Hematopoietic multipotent progenitor cell (in vitro differentiated cells): ENCODE results near the gene KLHL12. TPM values are rescaled to one million over a fixed set of nuclear protein-coding genes. Genes with fewer than 3 reads are reported as not detected.
"Not testable (repeated sequence)": the region's sequence is repeated elsewhere in the genome, so short reads cannot be mapped to it uniquely, and the experiment has no call there.

Experiments
- DNase-seq, 3 donors: peaks; one replicate each; pipeline ENCODE4 v3.0.0-alpha.2; 2011 to 2015; ENCODE audit warnings: low read depth in 2 of 3, low spot score in 2 of 3
- total RNA-seq: library from RNA; depleted of rRNA; stranded (reverse); fragments of >200 nt; gene quantifications from one replicate; pipeline ENCODE4 v1.2.3, GENCODE V29; 2012

Gene KLHL12
- total RNA-seq, 1 donor = 22.4 TPM

DNA sequence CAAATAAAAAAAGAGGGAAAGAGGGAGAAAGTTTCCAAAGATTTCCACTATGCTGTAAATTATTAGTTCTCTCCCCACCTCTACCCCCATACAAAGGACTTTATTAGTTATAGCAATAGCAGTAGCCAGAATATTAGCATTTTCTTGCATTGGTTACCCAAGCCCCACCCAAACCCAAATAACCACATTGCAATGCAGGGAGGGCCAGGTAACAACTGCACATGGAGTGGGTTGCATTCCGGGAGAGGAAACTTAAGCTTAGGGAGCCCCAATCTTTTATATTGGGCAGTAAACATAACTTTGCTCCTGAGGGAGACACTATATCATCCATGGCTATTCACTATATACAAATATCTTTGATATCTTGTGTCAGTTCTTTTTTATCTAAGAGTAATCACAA is 25.1 kb upstream of the KLHL12 start:
- no peak for DNase-seq

DNA sequence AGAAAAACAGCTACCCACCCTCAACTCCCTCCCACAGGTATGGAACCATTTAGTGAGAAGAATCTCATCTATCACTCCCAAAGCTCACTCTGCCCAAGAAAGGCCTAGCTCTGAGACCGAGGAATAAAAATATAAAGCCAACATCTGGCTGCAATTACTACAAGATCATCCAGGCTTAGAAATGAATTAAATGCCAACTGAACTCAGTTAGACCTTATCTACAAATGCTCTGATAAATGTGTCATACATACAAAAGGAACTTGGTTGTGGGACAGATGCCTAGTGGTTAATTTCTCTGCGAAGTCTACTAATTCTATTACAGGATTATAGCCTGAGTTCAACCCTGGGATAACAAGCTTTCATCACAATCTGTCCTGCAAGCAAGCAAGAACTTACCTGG is 24.4 kb upstream of the KLHL12 start:
- no peak for DNase-seq

DNA sequence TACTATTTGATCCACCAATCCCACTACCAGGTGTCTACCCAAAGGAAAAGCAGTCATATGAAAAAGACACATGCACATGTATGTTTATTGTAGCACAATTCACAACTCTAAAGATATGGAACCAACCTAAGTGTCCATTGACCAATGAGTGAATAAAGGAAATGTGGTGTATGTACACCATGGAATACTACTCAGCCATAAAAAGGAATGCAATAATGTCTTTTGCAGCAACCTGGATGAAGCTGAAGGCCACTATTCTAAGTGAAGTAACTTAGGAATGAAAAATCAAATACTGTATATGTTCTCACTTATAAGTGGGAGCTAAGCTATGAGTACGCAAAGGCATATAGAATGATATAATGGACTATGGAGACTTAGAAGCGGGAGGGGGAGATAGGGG is 18.4 kb upstream of the KLHL12 start:
- no peak for DNase-seq

DNA sequence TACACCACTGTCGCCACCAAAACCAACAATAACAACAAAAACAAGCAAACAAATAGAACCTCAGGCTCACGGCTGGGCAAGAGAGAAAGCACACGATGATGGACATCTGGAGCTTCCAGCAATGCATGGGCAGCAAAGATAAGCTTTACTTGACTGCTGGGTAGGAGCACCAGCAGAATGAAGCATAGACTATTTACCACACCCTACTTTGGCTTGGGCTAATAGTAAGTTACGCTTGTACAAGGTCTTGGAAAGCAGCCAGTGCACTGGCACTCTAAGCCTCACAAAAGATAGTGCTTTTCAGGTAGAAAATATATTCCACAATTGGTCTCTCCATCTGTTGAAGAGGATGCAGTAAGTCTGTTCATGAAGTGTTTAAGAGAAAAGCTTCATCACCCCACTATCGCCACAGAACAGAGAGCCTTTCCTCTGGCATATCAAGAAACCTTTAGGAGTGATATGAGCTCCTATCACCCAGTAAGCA is 17.4 kb upstream of the KLHL12 start:
- peak in 1 of 3 donors; percentile 17 for DNase-seq

DNA sequence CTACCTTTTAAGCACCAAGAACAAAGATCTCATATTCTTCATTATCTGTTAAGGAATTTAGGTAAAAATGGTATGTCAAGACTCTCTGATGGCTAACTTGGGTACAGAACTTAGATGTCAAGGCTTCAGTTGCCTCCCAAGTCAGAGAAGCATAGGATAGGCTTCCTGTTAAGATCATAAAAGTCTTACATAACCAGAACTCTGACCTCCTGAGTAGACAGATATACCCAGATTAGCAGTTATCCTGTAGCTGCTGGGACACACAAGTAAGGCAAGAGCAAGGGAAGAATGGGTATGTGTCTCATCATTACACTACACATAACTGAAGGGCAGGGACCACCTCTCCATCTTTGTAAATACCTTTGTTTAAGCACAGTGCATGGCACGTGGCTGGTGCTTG is 15.4 kb upstream of the KLHL12 start:
- DNase-seq = no peak

DNA sequence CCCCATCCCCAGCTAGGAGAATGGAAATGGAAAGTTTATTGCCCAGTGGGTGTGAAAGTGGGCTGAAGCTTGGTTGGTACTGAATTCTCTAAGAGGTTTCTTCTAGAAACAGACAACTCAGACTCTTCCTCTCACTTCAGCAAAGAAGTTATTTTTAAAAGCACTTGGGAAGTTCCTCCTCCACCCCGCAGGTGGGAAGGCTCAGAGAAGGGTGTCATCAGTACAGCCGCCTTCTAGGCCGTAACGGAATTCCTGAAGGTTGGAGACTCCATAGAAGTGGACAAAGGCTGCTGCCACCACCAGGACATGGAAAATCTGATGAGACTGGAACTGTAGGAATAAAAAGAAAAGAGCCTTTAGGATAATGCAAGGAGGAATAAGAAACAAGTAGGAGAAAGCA is 14.3 kb upstream of the KLHL12 start:
- no peak for DNase-seq

DNA sequence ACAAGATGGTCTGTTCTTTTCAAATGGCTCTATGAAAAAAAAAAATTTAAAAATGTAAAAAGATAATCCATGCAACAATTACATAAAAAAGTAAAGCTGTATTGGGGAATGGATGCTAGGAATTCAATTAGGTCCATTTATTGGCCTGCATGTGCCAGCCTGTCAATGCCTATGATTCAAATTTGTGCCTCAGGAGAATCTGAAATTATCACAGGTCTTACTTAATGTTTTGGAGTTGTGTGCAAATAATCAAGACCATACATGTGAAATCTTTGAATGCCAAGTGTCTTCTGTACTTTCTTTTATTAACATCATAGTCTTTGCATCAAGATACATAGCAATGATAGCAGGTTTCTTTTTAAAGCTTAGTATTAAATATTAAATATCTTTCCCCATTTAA is 13.5 kb upstream of the KLHL12 start:
- no peak for DNase-seq

DNA sequence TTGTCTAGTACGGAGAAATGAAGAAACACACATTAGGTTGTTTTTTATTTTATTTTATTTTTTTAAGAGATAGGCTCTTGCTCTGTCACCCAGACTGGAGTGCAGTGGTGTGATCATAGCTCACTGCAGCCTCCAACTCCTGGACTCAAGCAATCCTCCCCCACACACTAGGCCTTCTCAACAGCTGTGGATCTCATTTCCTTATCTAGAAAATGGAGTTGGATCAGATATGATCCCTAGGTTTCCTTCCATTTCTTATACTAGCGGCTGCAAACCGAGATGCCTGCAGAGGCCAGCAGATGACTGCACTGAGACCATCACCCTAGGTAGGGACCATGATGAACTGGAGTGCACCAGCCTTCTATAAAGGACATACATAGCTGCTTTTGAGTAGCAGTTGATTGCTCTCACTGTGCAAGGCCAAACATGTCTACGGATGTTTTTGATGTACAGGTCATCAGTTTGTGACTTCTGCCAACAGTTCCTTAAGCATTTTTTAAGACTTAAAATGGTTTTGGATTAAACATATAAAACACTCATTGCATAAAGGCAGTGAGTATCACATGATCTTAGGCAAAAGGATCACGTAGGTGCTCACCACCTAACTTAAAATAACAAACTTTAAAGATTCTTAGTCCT is 11.4 kb upstream of the KLHL12 start:
- no peak for DNase-seq

DNA sequence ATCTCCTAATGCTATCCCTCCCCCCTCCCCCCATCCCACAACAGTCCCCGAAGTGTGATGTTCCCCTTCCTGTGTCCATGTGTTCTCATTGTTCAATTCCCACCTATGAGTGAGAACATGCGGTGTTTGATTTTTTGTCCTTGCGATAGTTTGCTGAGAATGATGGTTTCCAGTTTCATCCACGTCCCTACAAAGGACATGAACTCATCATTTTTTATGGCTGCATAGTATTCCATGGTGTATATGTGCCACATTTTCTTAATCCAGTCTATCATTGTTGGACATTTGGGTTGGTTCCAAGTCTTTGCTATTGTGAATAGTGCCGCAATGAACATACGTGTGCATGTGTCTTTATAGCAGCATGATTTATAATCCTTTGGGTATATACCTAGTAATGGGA is 9.4 kb upstream of the KLHL12 start:
- not testable (repeated sequence) for DNase-seq

DNA sequence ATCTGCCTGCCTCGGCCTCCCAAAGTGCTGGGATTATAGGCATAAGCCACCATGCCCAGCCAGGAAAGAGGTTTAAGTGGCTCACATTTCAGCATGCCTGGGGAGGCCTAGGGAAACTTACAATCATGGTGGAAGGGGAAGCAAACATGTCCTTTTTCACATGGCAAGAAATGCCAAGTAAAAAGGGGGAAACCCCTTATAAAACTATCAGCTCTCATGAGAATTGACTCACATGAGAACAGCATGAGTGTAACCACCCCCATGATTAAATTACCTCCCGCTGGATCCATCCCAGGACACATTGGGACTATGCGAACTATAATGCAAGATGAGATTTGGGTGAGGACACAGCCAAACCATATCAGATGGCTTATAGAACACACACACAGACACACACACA is 8.8 kb upstream of the KLHL12 start:
- DNase-seq = no peak

DNA sequence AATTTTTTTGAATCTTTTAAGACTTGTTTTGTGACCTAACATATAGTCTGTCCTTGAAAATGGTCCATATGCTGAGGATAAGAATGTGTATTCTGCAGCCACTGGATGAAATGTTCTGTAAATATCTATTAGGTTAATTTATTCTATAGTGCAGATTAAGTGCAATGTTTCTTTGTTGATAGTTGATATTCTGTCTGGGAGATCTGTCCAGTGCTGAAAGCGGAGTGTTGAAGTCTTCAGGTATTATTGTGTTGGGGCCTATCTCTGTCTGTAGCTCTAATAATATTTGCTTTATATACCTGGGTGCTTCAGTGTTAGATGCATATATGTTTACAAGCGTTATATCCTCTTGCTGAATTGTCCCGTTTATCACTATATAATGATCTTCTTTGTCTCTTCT is 7.7 kb upstream of the KLHL12 start:
- DNase-seq = no peak

DNA sequence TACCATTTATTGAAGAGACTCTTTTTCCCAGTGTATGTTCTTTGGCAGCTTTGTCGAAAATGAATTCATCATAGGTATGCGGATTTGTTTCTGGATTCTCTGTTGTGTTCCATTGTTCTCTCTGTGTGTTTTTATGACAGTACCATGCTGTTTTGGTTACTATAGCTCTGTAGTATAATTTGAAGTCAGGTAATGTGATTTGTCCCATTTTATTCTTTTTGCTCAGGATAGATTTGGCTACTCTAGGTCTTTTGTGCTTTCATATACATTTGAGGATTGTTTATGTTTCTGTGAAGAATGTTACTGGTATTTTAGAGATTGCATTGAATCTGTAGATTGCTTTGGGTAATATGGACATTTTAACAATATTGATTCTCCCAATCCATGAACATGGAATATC is 5.4 kb upstream of the KLHL12 start:
- DNase-seq = no peak

DNA sequence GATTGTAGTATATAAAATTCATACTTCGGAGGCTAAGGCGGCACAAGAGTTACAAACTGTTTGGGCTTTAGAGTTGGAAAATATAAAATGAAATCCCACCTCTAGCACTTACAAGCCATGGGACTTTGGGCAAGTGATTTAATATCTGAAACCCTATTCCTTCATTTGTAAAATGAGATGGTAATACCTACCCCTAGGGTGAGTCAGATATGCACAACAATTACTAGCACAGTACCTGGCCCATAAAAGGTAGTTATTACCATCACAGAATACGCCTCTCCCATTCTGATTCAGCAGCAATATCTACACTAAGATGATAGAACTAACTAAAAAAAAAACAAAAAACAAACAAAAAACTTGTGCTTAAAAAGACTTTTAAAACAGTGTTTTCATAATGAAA is 3.5 kb downstream of the KLHL12 start:
- DNase-seq = no peak

DNA sequence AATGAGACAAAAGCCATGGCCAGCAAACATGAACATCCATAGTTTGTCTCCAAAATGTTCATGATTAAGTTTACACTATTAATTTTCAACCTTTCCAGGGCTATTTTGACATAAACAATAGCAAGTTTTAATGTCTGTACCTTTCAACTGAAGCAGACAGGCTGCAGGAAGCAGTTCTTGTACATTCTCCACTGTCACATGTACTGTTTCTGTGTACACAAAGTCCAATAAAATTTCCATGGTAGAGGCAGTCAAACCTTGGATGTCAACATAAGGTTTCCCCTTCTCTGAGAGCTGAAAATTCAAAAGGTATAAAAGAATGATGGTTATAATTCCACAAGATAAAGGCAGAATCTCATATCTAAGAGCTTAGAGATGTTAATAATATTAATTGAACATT is 7.4 kb downstream of the KLHL12 start:
- no peak for DNase-seq

DNA sequence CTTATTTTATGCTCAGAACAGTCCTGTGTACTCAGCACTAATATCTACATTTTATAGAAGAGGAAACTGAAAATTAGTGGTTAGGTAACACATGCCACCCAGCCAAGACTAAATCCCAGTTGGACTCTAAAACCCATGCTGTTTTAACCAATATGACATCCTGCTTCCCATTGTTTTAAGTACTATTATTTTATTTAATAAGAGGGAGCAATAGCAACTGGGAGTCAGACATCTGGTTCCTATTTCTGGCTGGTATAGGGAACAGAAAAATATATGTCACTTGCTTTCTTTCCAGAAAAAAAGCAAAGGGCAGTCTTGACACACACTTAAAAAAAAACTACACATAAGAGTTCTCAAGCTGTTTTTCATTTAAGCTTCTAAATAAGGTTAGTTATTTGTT is 11.9 kb downstream of the KLHL12 start:
- no peak for DNase-seq

DNA sequence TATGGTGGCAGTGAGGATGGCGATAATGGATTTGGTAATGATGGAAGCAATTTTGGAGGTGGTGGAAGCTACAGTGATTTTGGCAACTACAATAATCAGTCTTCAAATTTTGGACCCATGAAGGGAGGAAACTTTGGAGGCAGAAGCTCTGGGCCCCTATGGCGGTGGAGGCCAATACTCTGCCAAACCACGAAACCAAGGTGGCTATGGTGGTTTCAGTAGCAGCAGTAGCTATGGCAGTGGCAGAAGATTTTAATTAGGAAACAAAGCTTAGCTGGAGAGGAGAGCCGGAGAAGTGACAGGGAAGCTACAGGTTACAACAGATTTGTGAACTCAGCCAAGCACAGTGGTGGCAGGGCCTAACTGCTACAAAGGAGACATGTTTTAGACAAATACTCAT is 14.6 kb downstream of the KLHL12 start:
- not testable (repeated sequence) for DNase-seq

DNA sequence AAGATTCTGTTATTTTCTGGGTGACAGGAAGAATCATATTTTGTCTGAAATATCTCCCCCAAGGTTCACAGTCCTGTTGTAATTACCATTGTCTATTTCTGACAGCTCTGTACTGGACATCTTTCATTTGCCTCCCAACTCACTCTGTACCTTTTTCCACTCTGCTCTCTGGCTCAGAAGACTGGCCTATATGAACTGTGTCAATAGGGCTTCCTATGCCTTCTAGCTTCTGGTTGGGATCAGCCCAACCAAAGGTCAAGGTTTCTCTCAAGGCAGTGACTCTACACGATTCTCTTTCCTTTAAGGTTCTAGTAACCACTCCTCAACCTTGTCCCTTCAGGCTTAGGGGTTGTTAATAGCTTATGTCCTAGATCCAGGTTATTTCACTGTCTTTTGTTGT is 17.5 kb downstream of the KLHL12 start:
- DNase-seq = no peak

DNA sequence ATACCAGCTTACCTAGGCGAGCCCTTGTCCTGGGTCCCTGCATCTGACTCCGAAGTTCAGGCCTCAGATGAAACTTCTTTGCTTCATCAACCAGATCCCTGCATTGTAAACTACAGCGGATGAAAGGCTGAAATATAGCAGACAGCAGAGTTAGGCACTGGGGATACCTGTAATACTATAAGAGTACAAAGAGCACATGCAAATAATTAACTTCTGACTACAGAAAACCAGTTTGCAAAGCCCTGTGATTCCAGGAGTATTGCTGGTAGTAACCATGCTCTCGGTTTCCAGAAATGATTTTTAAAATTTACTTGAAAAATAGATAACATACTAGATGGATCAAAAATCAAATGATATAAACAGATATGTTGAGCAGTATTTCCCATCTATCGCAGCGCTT is 18.0 kb downstream of the KLHL12 start:
- DNase-seq = no peak

DNA sequence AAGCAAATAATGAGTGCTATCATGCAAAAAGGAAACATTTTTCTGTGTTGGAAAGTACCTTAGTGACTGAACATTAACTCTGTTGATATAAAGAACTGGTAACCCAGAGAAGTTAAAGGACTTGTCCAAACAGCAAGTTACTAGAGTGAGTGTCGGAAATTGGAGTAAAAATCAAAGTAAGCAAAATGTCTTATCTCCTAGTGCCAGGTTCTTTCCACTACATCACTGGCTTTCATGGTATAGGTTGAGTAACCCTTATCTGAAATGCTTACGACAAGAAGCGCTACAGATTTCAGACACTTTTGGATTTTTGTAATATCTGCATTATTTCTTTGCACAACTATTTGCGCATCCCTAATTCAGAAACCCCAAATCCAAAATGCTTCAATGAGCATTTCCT is 21.7 kb downstream of the KLHL12 start:
- DNase-seq = no peak

DNA sequence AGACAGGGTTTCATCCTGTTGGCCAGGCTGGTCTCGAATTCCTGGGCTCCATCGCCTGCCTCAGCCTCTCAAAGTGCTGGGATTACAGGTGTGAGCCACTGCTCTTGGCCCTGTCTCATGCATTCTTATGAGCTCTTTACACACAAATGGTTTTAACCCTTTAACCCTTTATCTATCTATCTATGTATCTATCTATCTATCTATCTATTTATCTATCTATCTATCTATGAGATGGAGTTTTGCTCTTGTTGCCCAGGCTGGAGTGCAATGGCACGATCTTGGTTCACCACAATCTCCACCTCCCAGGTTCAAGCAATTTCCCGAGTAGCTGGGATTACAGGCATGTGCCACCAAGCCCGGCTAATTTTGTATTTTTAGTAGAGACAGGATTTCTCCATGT is 23.2 kb downstream of the KLHL12 start:
- DNase-seq = not testable (repeated sequence)

DNA sequence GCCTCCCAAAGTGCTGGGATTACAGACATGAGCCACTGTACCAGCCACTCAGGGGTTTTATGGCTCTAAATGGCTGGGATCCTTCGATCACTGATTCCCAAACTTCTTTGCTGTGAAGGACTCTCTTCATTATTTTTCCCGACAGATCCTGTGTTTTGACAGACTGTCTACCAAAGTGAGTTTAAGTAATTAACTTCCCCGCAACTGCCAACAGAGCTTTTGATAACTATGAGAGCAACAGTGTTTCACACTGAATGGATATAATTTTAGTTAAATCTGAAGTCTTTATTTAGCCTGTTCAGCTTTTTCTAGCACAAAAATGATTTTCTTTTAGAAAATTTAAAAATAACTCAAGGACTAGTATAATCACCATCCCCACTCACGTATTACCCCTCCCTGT is 25.5 kb downstream of the KLHL12 start:
- no peak for DNase-seq

DNA sequence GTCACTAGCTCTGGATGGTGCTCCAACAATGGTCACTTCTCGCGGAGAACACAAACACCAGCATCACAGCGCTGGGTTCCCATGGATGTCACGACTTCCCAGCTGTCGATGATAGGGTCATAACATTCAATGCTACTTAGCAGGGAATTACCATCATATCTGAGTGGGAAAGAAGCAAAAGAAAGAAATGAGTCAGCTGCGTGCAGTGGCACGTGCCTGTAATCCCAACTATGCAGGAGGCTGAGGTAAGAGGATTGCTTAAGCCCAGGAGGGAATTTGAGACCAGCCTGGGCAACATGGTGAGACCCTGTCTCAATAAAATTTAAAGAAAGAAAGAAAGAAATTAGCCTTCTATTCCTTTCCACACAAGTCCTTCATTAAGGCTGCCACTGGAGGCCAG is 34.5 kb downstream of the KLHL12 start:
- DNase-seq = no peak

DNA sequence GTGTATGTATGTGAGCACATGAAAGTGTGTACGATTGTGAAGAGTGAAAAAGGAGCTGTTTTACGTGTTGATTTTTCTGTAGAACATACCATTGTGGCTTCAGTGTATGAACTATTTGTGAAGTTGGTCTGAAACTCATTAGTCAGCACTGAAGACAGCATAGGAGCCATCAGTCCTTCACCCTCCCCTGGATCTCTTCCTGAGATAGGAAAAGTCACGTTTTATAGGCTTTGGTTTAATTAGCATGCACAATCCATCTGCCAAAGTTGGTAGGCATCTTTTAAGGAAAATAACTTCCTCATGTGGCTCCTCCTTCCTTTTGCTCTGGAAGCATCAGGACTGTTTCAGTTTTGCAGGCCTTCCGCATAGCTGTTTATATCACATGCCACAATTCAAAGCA is 36.6 kb downstream of the KLHL12 start:
- DNase-seq = no peak
